ENCODE data around the gene EIF3I. TPM values are rescaled to one million over a fixed set of nuclear protein-coding genes. Genes with fewer than 3 reads are reported as not detected.

The EIF3I gene
- total RNA-seq, 1 experiment from 2014 or later = 222 TPM

DNA sequence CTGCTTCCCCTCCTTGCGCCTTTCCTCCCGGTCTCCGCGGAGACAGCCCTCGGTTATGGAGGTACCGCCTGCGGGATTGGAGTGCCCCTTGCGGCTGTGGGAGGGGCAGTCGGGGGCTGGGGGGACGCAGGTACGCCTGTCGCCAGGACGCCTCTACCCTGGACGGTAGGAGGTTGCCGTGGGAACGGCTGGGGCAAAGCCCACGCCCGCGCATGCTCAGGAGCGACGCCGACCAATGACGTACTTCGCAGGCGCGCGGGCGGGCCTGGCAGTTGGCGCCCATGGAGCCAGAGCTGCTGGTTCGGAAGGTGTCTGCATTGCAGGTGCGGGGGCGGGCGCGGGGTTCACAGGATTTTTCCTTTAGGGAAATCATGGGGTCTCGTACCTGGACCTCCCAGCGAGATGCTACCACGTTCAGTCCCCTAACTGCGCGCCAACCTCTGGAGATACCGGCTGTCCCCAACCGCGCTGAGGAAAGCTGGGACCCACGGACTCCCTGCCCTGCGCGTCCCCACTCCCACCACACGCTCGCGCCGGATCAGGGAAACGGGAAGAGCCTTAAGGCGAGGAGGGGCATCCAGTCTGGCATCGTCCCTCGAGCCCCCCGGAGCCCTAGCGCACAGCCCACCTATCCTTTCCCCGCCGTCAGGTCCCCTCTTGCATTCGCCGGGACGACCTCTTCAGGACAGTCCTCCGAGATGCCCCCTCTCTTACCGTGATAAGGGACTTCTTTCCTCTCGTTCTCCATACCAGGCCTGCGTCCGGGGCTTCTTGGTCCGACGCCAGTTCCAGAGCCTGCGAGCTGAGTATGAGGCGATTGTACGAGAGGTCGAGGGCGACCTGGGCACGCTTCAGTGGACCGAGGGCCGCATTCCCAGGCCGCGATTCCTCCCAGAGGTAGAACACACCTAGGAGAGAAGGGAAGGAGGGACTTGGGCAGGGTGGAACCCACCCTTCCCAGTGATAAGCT is 16.5 kb upstream of the EIF3I start, which contains the start of gene IQCC:
Gene IQCC, plus strand, starts transcription at position 271 of the 970 bp plus-strand sequence. Its CDS starts 11 bp downstream, at position 282.
- H3K27ac ChIP-seq (ENCODE audit: insufficient read length, low read depth, low read length) = no peak within 1 kb of the TSS
- H2BK20ac ChIP-seq (ENCODE audit: low read depth, low read length, poor library complexity, severe bottlenecking) = no peak within 1 kb of the TSS

More for the DNA sequence above, 16.5 kb upstream of the EIF3I start, which contains the start of gene IQCC:
- no peaks in the 10 kb centered on the region for H4K20me1 ChIP-seq (ENCODE audit: control insufficient read depth, insufficient read depth, insufficient read length)
- H2BK12ac ChIP-seq (ENCODE audit: insufficient read length, low read depth, low read length) = no peak within 1 kb of the TSS
- H3K18ac ChIP-seq (ENCODE audit: insufficient read length, low read depth, low read length) = peak within 1 kb of the TSS; percentile 18
- H2AFZ ChIP-seq (ENCODE audit: low read length) = no peak within 1 kb of the TSS
- H4K5ac ChIP-seq (ENCODE audit: insufficient read length, low read depth, low read length) = no peak within 1 kb of the TSS
- peak; percentile 94 for DNase-seq
- H3K4me1 ChIP-seq (ENCODE audit: insufficient read depth, low read length) = peaks cover 4% of the 10 kb centered on the region; the same call in 1 of the 2 replicates
- peak within 1 kb of the TSS; percentile 21; the same call in 1 of the 2 replicates for H3K14ac ChIP-seq (ENCODE audit: insufficient read depth, low read length)
- no peak within 1 kb of the TSS for H3T11ph ChIP-seq (ENCODE audit: low read length)
- peaks cover 14% of the 10 kb centered on the region for H3K27me3 Mint-ChIP-seq (ENCODE audit: low read depth)
- no peak within 1 kb of the TSS for H2BK5ac ChIP-seq (ENCODE audit: insufficient read length, low read length)
- peaks cover 19 to 24% of the 10 kb centered on the region in 2 experiments for H3K4me1 Mint-ChIP-seq
- no peak within 1 kb of the TSS for H4K91ac ChIP-seq (ENCODE audit: insufficient read length, low read depth, low read length)
- H3K23ac ChIP-seq (ENCODE audit: insufficient read length, low read depth, low read length) = no peak within 1 kb of the TSS
- H3K23me2 ChIP-seq (ENCODE audit: insufficient read length, low read depth, low read length, poor library complexity, severe bottlenecking) = peaks cover 10% of the 10 kb centered on the region
- H2AK5ac ChIP-seq (ENCODE audit: insufficient read length, low read length) = no peak within 1 kb of the TSS
- H3K79me2 ChIP-seq (ENCODE audit: insufficient read depth, low read length) = no peaks in the 10 kb centered on the region
- H3K4me2 ChIP-seq (ENCODE audit: insufficient read depth, insufficient read length, low read length) = peak within 1 kb of the TSS; percentile 58
- H3K4me3 Mint-ChIP-seq = peak within 1 kb of the TSS; percentile 92 to 96
- no peak within 1 kb of the TSS for H3K4ac ChIP-seq (ENCODE audit: low read depth, low read length)
- H4K8ac ChIP-seq (replicated peaks; ENCODE audit: insufficient read length, low read depth, low read length) = no peak within 1 kb of the TSS
- peaks cover 0 to 14% (median 11%) of the 10 kb centered on the region in 3 experiments; a peak in 5 of 7 replicates for H3K36me3 Mint-ChIP-seq (ENCODE audit: insufficient read depth in 1 of 3, low read depth in 3 of 3)
- H2BK120ac ChIP-seq (ENCODE audit: low read depth, low read length, poor library complexity, severe bottlenecking) = no peak within 1 kb of the TSS
- no CpG with 5 or more reads among the region's 77 CpGs for WGBS (ENCODE audit: extremely low coverage, insufficient read length, low lambda C conversion rate)
- no peaks in the 10 kb centered on the region; the same call in 1 of the 2 replicates for H3K27me3 ChIP-seq (ENCODE audit: insufficient read depth, low read length)
- H3K9me3 ChIP-seq (ENCODE audit: control insufficient read depth, low read depth, low read length) = no peaks in the 10 kb centered on the region
- H3K9ac ChIP-seq (ENCODE audit: extremely low read depth, insufficient read length, low read length) = peak within 1 kb of the TSS; percentile 45
- no peaks in the 10 kb centered on the region for H3K9me3 Mint-ChIP-seq
- no peak within 1 kb of the TSS for H3K56ac ChIP-seq (ENCODE audit: insufficient read length, low read depth, low read length)
- H3K79me1 ChIP-seq (ENCODE audit: insufficient read depth, low read depth, low read length, poor library complexity, severe bottlenecking) = no peaks in the 10 kb centered on the region
- no peak within 1 kb of the TSS for H2BK15ac ChIP-seq (ENCODE audit: low read depth, low read length)
- TF ChIP-seq, protein P1, sequence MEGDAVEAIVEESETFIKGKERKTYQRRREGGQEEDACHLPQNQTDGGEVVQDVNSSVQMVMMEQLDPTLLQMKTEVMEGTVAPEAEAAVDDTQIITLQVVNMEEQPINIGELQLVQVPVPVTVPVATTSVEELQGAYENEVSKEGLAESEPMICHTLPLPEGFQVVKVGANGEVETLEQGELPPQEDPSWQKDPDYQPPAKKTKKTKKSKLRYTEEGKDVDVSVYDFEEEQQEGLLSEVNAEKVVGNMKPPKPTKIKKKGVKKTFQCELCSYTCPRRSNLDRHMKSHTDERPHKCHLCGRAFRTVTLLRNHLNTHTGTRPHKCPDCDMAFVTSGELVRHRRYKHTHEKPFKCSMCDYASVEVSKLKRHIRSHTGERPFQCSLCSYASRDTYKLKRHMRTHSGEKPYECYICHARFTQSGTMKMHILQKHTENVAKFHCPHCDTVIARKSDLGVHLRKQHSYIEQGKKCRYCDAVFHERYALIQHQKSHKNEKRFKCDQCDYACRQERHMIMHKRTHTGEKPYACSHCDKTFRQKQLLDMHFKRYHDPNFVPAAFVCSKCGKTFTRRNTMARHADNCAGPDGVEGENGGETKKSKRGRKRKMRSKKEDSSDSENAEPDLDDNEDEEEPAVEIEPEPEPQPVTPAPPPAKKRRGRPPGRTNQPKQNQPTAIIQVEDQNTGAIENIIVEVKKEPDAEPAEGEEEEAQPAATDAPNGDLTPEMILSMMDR (conservative IDR thresholded peaks at IDR 0.05) = peak; percentile 51
- peak within 1 kb of the TSS in 2 of 3 experiments; percentile 44 to 96; a peak in 4 of 7 replicates for H3K27ac Mint-ChIP-seq

All from H9 (cell line).